Pons (tissue), 1 donor: ENCODE data around the gene RBPJ.

ENCODE experiments used
- DNase-seq: peaks from one replicate; pipeline ENCODE4 v3.0.0-alpha.2; 2016; ENCODE audit warnings: low spot score

The RBPJ gene

DNA sequence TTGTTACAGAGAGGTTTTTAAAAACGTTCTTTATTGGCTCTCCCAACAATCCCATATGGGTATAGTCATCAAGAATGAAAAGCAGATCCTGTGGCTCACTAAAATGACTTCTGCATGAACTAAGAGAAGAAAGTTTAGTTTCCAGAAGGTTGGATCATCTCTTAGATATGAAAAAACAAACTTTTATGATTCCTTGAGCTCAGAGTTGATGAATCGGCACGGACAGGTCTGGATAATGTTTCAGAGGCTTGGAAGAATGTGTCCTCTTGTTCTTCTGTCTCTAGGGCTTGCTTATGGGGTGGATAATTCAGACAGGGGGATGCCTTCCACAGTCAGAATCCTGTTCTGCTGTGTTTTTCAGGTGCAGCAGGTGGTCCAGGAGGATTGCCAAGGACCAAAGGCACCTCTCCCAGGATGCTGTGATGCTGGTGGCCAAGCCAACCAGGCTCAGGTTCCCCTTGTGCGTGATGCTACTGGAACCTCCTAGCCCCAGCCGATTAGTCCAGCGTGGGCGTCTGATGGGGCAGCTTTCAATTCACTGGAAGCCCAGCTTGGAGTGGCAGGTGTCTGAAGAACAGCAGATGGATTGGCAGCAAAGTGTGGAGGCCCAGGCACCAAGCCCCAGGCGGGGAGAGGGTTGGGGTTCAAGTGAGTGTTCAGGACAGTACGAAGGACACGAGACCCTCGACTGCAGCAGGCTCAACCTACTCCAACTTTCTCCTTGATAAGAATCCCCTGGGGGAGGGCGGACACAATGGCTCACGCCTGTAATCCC, 139.1 kb downstream of the RBPJ start:
- DNase-seq: no peak

DNA sequence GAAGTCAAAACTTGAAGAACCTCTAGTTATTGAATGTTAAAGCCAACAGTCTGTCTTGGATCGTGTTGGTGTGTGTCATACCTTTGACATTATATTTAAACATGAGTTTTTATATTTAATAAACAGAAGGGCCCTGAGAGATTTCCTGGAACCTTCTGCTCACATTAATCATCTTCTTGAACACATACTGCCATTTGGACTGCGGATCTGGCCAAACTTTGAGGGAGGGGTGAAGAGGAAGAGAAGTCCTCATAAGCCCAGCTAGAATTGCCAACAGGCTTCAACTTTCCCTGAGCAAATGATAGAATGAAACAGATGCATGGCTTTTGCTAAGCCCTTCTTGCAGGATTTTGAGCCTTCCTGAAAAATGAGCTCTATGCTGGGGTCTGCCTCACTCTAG, 142.1 kb downstream of the RBPJ start:
- DNase-seq: no peak

DNA sequence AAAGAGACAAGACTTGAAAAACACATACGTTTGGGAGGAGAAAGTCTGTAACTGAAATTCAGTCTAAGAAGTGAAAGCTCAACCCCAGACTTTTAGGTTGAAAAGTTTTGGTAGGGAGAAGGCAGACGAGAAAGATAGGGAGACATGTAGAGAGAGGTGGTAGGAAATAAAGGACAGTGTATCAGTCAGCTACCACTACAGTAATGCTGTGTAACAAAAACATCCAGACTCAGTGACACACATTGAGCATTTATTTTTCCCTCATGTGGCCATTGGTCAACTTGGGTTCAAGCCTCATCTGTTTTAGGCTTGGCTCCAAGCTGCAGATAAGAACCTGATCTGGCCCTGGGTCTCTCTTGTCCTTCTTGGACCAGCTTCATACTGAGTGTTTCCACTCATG, 142.6 kb downstream of the RBPJ start:
- no peak for DNase-seq

DNA sequence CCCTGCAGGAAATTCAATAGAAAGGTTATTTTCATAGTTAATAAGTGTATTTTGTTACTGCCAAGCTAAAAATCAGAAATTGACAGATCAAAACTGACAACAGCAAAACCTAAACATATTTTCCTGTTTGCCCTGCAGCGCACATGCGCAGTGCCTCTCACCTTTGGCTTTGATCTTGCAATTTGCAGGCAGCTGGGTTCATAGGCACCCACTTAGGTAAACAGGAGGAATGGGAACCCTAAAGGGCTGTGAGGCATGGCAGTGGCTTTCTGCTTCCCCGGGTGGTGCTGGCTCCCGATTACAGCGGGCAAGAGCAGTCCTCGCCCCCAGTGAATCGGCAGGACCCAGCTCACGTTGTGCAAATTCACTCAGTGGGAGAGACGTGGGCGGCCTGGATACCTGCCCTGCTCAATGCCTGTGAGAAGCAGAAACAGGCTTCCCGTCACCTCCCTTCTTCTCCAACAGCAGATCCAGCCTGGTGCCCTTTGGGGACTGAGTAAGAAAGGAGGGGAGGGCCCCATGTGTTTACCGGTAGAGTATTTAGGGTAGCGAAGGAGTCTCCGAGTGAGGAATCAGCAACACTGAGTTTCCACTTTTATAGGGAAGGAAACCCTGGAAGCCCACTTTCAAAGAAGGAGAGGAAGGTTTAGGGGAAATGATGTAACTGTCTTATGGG, 143.7 kb downstream of the RBPJ start:
- DNase-seq: no peak

DNA sequence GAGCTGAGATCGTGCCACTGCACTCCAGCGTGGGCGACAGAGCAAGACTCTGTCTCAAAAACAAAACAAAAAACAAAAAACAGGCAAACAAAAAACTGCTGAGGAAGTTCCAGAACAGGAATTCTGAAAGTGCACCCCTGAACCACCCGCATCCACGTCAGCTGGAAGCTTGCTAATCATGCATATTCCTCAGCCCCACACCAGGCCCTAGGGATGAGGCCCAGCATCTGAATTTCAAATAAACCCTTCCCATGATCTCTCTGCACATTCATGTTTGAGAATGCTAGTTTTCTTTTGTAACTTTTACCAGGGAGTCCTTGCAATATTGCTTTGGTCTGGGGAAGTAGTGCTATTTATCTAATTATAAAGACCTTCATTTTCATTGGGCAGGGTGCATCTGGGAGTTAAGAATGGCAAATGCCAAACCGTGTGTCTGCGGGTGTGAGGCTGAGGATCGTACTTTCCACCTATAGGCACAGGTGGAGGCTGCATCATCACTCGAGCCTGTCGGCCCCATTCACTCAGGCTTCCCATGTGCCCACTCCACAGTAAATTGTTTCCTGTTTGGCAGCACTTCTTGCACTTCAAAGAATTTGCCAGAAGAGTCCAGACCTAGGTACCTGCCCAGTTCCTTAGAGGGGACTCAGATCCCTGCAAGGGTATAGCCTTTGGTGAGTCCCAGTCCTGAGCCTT, 145.9 kb downstream of the RBPJ start:
- no peak for DNase-seq

DNA sequence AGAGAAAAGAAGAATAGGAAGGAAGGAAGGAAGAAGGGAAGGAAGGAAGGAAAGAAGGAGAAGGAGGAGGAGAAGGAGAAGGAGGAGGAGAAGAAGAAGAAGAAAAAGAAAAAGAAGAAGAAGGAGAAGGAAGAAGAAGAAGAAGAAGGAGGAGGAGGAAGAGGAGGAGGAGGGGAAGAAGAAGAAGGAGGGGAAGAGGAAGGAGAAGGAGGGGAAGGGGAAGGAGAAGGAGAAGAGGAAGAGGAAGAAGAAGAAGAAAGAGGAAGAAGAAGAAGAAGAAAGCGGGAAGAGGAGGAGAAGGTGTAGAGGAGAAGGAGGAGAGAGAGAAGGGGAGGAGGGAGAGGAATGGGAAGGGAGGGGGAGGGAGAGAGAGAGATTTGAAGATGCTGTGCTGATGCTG, 146.9 kb downstream of the RBPJ start:
- DNase-seq: no peak

DNA sequence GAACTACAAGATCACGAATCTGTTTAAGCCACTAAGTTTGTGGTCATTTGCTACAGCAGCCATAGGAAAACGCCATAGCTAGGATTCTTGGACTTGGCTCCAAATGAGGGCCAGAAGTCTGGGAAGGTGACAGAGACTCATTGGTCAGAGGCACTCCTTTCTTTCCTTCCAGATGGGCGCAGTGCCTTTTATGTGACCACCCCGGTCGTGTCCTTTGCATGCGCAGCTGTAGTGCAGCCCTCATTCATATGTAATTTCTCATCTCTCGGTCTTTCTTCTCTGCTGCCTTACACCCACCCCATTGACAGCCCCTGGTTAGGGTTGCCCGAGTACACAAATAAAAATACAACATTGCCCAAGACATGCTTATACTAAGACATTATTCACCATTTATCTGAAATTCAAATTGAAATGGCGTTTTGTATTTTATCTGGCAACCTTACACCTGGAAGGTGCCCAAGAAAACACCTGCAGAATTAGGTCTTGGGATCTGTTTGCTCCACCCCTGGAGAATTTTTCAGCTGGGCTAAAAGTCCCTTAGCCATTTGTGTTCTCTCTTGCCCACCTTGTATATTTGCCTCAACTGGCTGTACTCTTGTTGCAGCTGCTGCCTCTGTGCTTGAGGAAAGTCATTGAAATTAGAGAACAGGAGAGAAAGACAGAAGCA, 147.6 kb downstream of the RBPJ start:
- no peak for DNase-seq

DNA sequence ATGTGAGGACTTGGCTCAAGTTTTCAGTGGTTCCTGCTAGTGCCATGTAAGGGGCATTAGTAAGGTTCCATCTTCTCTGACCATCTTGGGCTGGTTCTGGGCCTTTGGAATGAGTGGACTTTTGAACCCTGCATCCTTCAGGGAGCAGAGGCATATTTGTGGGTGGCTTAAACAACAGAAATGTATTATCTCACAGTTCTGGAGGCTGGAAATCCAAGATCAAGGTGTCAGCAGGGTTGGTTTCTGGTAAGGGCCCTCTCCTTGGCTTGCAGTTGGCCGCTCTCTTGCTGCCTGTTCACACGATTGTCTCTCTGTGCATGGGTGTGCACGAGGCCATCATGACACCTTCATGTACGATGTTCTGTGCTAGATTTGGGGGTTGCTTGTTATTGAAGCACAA, 148.2 kb downstream of the RBPJ start:
- DNase-seq: no peak

DNA sequence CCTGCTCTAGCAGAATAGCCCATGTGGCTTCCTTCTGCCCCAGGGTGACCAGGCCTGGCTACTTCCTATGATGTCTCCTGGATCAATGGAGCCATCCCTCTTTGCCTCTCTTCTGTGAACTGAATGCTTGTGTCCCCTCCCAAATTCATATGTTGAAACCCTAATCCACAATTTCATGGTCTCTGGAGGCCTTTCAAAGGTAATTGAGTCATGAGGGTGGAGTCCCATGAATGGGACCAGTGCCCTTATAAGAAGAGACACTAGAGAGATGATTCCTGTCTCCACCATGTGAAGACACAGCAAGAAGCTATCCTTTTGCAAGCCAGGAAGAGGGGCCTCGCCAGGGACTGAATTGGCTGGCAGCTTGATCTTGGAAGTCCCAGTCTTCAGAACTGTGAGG, 151.1 kb downstream of the RBPJ start:
- no peak for DNase-seq

DNA sequence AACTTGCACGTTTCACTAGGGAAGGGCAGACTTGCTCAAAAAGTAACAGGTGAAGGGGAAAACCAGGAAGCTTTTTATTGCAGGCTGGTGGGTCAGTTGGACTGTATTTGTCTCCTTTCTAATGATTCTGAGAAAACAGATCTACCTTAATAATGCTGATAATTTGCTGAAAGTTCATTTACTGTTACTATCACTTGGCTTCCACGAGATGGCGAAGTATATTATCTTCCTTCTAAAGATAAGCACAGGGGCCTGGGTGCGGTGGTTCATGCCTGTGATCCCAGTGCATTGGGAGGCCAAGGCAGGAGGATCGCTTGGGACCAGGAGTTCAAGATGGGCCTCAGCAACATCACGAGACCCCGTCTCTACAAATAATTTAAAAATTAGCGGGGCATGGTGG, 153.1 kb downstream of the RBPJ start:
- DNase-seq: no peak

DNA sequence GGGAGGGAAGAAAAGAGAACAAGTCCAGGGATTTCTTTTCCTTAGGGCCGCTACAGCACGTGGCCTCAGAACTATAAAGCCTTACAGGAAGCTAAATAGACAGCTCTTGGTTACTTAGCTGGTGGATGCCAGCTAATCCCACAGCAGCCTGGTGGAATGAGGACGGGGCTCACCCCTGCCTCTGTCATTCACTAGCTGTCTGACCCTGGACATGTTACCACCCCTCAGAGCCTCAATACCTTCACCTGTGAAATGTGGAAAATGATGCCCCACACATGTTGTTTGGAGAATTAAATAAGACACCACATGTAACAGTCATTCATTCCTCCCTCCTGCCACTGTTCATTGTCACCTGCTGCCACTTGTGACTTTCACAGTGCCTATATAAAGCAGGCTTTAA, 153.7 kb downstream of the RBPJ start:
- no peak for DNase-seq

DNA sequence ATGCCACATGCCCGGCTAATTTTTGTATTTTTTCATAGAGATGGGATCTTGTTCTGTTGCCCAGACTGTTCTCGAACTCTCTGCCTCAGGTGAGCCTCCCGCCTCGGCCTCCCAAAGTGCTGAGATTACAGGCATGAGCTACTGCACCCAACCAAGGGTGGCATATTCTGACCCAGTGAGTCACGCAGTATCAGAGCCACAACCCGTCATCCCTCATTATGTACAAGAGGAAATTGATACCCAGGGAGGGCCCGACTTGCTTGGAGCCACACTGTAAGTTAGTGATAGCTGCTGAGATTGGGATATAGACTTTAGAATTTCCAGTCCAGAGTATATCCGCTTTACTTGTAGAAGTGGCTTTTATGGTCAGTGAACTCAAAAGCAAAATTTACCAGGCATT, 154.9 kb downstream of the RBPJ start:
- no peak for DNase-seq

DNA sequence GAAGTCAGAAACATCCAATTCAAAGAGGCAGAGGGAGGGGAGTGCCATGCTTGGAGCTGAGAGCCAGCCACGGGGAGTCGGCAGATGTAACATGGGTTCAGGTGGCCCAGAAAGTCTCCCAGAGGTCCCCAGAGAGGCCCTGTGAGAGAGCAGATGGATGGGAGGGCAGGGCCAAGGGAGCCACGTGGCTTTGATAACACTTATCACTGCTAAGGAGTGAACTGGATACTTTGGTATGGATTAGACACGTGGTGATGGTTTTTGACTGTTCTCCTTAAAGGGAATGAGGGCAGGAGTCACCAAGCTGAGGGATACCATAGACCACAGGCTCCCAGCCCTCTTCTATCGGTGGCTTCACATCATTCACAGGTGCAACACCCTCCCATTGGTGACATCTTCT, 155.7 kb downstream of the RBPJ start:
- no peak for DNase-seq

DNA sequence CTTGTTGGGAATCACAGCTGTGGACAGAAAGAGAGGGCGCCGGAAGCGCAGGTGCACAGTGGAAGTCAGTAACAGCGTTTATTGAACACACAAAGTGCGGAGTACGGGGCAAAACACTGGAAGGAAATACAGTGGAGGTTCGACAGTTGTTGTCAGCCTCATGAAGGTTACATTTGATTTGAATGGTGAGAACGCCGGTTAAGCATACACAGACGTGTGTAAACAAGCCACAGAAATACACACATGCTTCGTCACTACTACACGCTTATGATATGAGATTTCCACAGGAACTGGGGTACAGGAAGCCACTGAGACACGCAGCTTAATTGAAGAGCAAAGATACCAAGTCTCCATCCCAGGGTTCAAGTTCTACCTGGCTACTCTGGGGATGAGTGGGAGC, 157.5 kb downstream of the RBPJ start:
- no peak for DNase-seq

DNA sequence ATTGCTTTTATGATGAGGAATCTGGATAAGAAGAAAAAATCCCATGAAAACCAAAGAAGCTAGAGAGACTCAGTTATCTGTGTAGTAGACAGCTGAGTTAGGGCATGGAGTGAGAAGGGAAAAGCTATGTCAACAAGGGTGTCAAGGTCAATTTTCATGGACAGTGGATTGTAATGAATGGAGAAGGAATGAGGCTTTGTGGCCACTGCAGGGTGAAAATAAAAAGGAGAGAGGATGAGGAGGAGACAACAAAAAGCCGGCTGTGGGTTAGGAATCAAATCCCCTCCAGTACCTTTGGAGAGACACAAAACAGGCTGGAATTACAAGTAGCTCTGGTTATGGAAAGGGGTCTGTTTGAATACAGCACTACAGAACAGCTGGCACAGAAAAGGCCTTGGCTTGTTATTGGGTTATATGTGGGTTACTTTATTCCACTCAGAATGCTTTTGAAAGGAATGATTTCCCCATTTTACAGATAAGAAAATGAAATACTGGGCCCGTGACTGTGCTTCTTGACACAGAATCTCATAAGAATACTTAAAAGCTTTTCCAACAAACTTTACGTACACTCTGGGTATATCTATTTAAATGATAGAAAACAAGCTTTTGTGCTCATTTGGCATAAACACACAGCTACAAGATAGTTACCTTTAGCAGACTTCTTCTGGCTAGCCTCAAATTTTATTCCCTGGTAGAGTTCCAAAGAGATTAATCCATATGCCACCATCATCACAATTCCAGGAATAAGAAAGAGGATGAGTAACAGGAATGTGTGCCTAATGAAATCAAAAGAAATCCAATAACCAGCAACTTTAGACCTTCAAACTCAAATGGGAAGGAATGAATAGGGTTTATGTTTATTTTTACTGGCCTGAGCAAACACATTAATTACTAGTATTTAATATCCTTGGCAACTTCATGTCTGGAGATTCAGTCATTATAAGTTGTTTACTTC, 162.0 kb downstream of the RBPJ start:
- no peak for DNase-seq

DNA sequence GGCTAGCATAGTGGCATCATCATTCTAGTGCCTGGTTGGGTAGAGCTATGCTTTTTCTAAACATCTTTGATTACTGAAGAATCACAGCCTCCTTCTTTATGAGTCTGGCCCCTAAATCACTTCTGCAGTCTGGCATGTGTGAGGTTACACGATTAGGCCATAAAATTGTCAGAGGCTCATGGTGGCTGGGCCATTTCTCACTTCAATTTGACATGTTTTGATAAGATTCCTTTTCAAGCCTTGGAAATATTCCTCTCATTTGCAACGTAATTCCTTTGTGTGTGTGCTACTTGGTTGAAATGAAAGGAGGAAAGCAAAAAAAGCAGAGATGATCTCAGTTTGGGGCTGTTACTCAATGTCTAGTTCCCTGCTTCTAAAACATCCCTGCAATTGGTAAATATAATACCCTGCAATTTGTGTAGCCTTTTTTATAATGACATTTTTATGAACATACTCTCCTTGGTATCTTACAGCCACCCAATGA, 163.3 kb downstream of the RBPJ start:
- no peak for DNase-seq

DNA sequence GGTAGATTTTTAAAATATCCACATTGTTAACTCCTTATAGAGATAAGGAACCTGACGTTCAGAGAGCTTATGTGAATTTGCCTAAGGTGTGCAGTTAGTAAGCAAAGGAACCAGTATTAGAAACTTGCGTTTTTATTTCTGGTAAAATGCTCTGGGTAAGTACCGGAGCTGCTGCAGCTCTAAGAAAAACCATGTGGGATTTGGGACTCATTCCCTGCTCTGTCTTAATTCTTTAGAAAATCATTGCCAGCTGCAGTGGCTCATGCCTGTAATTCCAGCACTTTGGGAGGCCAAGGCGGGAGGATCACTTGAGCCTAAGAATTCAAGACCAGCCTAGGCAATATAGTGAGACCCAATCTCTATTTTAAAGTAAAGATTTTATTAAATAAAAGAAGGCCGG, 163.7 kb downstream of the RBPJ start:
- no peak for DNase-seq
